ENCODE data around the gene RAB24.

DNA sequence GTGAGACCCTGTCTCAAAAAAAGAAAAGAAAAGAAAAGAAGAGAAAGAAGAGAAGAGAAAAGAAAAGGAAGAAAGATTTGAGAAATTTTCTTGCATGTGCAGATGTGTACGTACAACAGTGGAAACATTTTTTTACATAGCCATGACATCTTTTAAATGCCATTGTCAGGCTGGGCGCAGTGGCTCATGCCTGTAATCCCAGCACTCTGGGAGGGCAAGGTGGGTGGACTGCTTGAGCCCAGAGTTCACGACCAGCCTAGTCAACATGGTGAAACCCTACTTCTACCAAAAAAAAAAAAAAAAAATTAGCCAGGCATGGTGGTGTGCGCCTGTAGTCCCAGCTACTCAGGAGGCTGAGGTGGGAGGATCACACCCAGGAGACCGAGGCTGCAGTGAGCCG lies 41.4 kb upstream of the RAB24 start:
- TF ChIP-seq CTCF (IDR thresholded peaks at IDR 0.05) (no peak), POLR2A (IDR thresholded peaks at IDR 0.05) (no peak)
